WERI-Rb-1 (cell line): ENCODE results near the gene C1orf50.

ENCODE experiments used
- DNase-seq: peaks from one replicate; pipeline ENCODE4 v3.0.0-alpha.2; 2020
- H3K27ac ChIP-seq: fragments of 250-450 bp; sonication (Bioruptor Pico); 2 replicates; pipeline ENCODE4 v1.5.1; 2020; ENCODE audit warnings: mild to moderate bottlenecking, moderate library complexity
- H3K27me3 ChIP-seq: fragments of 250-450 bp; sonication (Bioruptor Pico); 2 replicates; pipeline ENCODE4 v1.5.1; 2021; ENCODE audit warnings: mild to moderate bottlenecking, low read depth, moderate library complexity; ENCODE audit not compliant: insufficient read depth, severe bottlenecking
- H3K36me3 ChIP-seq: fragments of 250-450 bp; sonication (Bioruptor Pico); 2 replicates; pipeline ENCODE4 v1.5.1; 2020; ENCODE audit warnings: mild to moderate bottlenecking, moderate library complexity
- H3K4me3 ChIP-seq: 2 replicates; pipeline ENCODE4 v1.5.1; 2011; ENCODE audit warnings: low read depth, mild to moderate bottlenecking, control low read depth, low read length
- H3K9me3 ChIP-seq: fragments of 250-450 bp; sonication (Bioruptor Pico); 2 replicates; pipeline ENCODE4 v1.5.1; 2021; ENCODE audit warnings: mild to moderate bottlenecking, moderate library complexity; ENCODE audit not compliant: severe bottlenecking
- TF ChIP-seq, protein P1 (sequence below): IDR thresholded peaks from 2 replicates; pipeline ENCODE4 v1.5.1; 2011; ENCODE audit warnings: low read depth, mild to moderate bottlenecking, control low read depth, inconsistent platforms, low read length

C1orf50 gene

DNA sequence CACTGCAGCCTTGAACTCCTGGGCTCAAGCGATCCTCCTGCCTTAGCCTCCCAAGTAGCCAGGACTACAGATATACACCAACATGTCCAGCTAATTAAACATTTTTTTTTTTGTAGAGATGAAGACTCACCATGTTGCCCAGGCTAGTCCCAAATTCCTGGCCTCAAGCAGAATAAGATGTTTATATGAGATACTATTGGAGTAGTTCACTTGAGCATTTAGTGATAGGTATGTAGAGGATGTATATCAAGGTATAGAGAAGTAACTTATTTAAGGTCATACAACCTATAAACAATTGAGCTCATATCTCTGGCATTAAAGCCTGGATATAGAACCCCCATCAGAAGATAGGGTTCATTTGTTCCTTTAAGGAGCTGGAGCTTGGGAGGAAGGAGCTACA lies 13.1 kb downstream of the C1orf50 start:
- no peak overlapping the region for H3K4me3 ChIP-seq
- no peaks in the 10 kb centered on the region for H3K27me3 ChIP-seq
- H3K27ac ChIP-seq: no peak overlapping the region
- H3K9me3 ChIP-seq: no peaks in the 10 kb centered on the region
- no peak for DNase-seq
- peaks cover 62% of the 10 kb centered on the region for H3K36me3 ChIP-seq
- TF ChIP-seq, protein P1, sequence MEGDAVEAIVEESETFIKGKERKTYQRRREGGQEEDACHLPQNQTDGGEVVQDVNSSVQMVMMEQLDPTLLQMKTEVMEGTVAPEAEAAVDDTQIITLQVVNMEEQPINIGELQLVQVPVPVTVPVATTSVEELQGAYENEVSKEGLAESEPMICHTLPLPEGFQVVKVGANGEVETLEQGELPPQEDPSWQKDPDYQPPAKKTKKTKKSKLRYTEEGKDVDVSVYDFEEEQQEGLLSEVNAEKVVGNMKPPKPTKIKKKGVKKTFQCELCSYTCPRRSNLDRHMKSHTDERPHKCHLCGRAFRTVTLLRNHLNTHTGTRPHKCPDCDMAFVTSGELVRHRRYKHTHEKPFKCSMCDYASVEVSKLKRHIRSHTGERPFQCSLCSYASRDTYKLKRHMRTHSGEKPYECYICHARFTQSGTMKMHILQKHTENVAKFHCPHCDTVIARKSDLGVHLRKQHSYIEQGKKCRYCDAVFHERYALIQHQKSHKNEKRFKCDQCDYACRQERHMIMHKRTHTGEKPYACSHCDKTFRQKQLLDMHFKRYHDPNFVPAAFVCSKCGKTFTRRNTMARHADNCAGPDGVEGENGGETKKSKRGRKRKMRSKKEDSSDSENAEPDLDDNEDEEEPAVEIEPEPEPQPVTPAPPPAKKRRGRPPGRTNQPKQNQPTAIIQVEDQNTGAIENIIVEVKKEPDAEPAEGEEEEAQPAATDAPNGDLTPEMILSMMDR: no peak

DNA sequence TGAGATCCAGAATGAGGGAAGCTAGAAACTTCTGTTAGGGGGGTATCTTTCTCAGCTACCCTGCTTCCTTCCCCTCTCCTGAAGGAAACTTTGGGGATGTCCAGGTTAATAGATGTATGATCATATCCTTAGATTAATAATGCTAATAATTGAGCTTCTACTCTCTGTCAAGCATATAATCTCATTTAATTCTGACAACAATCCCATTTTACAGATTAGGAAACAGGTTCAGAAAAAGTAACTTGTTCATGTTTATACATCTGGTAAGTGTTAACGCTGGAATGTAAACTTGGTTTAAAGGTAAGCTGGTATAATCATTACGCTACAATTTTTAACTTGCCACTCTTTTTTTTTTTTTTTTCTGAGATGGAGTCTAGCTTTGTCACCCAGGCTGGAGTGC lies 16.0 kb downstream of the C1orf50 start:
- Histone ChIP-seq H3K4me3 (no peak overlapping the region), H3K36me3 (peaks cover 45% of the 10 kb centered on the region), H3K9me3 (no peaks in the 10 kb centered on the region), H3K27ac (no peak overlapping the region), H3K27me3 (no peaks in the 10 kb centered on the region)
- TF ChIP-seq, protein P1: no peak
- no peak for DNase-seq

DNA sequence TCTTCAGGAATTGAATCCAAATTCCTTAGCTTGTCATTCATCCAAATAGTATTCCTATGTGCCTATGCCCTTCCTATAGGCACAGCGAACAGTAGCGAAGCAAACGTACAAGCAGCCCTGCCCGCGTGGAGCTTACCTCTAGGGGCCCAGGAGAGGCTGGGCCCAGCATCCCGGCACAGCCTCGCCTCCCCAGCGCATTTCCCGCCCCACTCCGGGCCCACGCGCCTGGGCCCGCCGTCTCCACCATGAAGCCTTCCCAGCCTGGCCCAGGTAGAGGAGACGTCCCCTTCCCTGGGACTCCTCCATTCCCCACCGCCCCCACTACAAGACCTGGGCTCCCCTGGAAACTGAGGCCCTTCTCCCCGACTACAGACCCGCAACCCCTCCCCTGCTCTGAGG lies 17.5 kb downstream of the C1orf50 start:
- H3K9me3 ChIP-seq: no peaks in the 10 kb centered on the region
- H3K4me3 ChIP-seq: no peak overlapping the region
- no peak overlapping the region for H3K27ac ChIP-seq
- peaks cover 41% of the 10 kb centered on the region for H3K36me3 ChIP-seq
- DNase-seq: no peak
- TF ChIP-seq, protein P1: no peak
- H3K27me3 ChIP-seq: no peaks in the 10 kb centered on the region

DNA sequence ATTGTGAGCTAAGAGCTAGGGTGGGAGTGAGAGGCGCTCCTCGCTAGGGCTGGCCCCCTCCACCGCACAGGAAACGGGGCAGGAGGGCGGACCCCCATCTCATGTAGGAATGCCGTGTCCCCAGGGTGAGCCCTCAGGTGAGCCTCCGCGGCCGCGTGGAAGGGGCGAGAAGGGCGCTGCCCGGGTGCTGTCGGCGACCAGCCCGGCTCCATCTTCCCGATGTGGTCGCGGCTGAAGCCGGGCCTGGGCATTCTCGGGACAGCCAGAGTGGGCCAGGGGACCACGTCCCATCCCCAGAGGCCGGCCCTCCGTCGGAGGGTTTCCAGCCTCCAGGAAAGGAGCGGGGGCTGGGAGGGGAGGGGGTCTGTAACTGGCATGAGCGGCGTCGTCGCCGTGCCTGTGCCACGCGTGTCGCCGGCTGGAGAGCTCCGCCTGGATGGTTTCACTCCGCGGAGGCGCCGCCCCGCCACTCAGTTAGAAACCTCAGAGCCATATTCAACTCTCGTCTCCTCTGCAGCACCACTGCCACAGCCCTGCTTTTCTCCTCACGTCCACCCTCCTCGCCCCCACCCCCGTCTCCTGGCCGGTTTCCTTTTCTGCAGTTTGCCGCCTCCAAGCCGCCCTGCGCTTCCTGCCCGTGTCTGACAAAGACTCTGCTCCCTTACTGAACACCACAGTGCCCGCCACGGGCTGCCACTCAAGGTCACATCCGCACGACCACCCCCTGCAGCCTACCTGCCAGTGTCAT lies 18.1 kb downstream of the C1orf50 start, which contains the start of gene TMEM269:
Gene TMEM269, plus strand, starts transcription at position 46 of the 748 bp plus-strand sequence. CDS start 4,903 bp downstream, outside the sequence.
- Histone ChIP-seq H3K36me3 (peaks cover 36% of the 10 kb centered on the region), H3K4me3 (no peak within 1 kb of the TSS), H3K27ac (no peak within 1 kb of the TSS), H3K27me3 (no peaks in the 10 kb centered on the region), H3K9me3 (no peaks in the 10 kb centered on the region)
- TF ChIP-seq, protein P1: no peak
- DNase-seq: no peak

DNA sequence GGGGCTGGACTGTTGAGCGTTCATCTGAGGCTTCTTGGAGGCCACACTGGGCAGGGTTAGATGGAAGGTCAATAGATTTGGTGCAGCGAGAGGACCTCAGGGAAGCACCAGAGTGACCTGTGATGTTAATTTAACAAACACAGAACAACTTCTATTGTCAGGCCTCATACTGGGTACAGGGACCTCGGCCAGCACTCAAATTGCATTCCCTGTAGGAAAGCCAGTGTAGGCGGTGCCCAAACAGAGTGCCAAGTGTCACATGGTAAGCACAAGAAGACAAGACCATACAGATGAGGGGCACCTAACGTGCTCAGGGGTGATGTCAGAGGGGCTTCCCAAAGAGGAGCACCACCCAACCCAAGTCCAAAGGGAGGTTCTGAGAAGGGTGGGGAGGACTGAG lies 19.0 kb downstream of the C1orf50 start:
- no peak for DNase-seq
- Histone ChIP-seq H3K9me3 (no peaks in the 10 kb centered on the region), H3K27me3 (no peaks in the 10 kb centered on the region)

More for the DNA sequence above, 19.0 kb downstream of the C1orf50 start:
- Histone ChIP-seq H3K4me3 (no peak overlapping the region), H3K36me3 (peaks cover 28% of the 10 kb centered on the region), H3K27ac (no peak overlapping the region)
- TF ChIP-seq, protein P1: no peak
